ENCODE measurements around the gene BMPR1B.

- TF ChIP-seq POLR2A (IDR thresholded peaks at IDR 0.05; ENCODE audit: borderline replicate concordance, extremely low read depth, insufficient read depth, insufficient read length) (no peak), CTCF (IDR thresholded peaks at IDR 0.05 in 2 of 3, conservative IDR thresholded peaks at IDR 0.05 in 1 of 3; ENCODE audit: borderline replicate concordance in 1 of 3, insufficient read depth in 1 of 3, low read depth in 2 of 3, low read length in 2 of 3) (no peak), POLR2AphosphoS5 (IDR thresholded peaks at IDR 0.05; ENCODE audit: low read depth, low read length) (no peak), EZH2 (IDR thresholded peaks at IDR 0.05) (no peak), SP1 (IDR thresholded peaks at IDR 0.05; ENCODE audit: low read depth) (no peak), EZH2phosphoT487 (IDR thresholded peaks at IDR 0.05; ENCODE audit: borderline replicate concordance) (no peak), JUND (IDR thresholded peaks at IDR 0.05) (no peak), MAX (IDR thresholded peaks at IDR 0.05) (no peak), CBX3 (IDR thresholded peaks at IDR 0.05; ENCODE audit: low read depth) (no peak), SIN3A (IDR thresholded peaks at IDR 0.05; ENCODE audit: low read depth) (no peak), TCF7L2 (IDR thresholded peaks at IDR 0.05; ENCODE audit: borderline replicate concordance, extremely low read depth, insufficient read depth, insufficient read length) (no peak)
- TF ChIP-seq, protein P1, sequence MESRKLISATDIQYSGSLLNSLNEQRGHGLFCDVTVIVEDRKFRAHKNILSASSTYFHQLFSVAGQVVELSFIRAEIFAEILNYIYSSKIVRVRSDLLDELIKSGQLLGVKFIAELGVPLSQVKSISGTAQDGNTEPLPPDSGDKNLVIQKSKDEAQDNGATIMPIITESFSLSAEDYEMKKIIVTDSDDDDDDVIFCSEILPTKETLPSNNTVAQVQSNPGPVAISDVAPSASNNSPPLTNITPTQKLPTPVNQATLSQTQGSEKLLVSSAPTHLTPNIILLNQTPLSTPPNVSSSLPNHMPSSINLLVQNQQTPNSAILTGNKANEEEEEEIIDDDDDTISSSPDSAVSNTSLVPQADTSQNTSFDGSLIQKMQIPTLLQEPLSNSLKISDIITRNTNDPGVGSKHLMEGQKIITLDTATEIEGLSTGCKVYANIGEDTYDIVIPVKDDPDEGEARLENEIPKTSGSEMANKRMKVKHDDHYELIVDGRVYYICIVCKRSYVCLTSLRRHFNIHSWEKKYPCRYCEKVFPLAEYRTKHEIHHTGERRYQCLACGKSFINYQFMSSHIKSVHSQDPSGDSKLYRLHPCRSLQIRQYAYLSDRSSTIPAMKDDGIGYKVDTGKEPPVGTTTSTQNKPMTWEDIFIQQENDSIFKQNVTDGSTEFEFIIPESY (IDR thresholded peaks at IDR 0.05; ENCODE audit: extremely low read depth, insufficient replicate concordance, low read length), result no peak
Measured at GRCh38 chr4:94722748-94723147, 35.0 kb upstream of the BMPR1B start.

Measured in HCT116 (cell line).